Smooth muscle cell (in vitro differentiated cells): Measurements from ENCODE around the gene TRNP1. TPM values are rescaled to one million over a fixed set of nuclear protein-coding genes. Genes with fewer than 3 reads are reported as not detected.

ENCODE experiments used
- DNase-seq: peaks from one replicate; lab custom pipeline; 2025; ENCODE audit not compliant: unreplicated experiment; lab: John Stamatoyannopoulos, UW
- H2AFZ ChIP-seq: fragments of 200-600 bp; sonication (generic); 2 replicates; pipeline ENCODE4 v1.6.0; 2016; ENCODE audit warnings: antibody characterized with exemption, low read depth, mild to moderate bottlenecking
- H3F3A ChIP-seq: fragments of 200-600 bp; sonication (generic); 2 replicates; pipeline ENCODE4 v1.6.0; 2017; ENCODE audit warnings: antibody characterized with exemption, low read depth
- H3K27ac ChIP-seq: fragments of 200-600 bp; sonication (generic); 2 replicates; pipeline ENCODE4 v1.5.1; 2016; ENCODE audit warnings: low read depth, mild to moderate bottlenecking
- H3K27me3 ChIP-seq: fragments of 200-600 bp; sonication (generic); 2 replicates; pipeline ENCODE4 v1.6.1; 2016; ENCODE audit warnings: low read depth, mild to moderate bottlenecking
- H3K36me3 ChIP-seq: fragments of 200-600 bp; sonication (generic); 2 replicates; pipeline ENCODE4 v1.5.1; 2016; ENCODE audit warnings: low read depth
- H3K4me1 ChIP-seq: fragments of 200-600 bp; sonication (generic); 2 replicates; pipeline ENCODE4 v1.5.1; 2016; ENCODE audit warnings: low read depth
- H3K4me2 ChIP-seq: fragments of 200-600 bp; sonication (generic); 2 replicates; pipeline ENCODE4 v1.6.0; 2016; ENCODE audit warnings: mild to moderate bottlenecking
- H3K4me3 ChIP-seq: fragments of 200-600 bp; sonication (generic); 2 replicates; pipeline ENCODE4 v1.5.1; 2016; ENCODE audit warnings: mild to moderate bottlenecking
- H3K79me2 ChIP-seq: fragments of 200-600 bp; sonication (generic); 2 replicates; pipeline ENCODE4 v1.6.0; 2016; ENCODE audit warnings: low read depth, mild to moderate bottlenecking
- H3K9ac ChIP-seq: fragments of 200-600 bp; sonication (generic); 2 replicates; pipeline ENCODE4 v1.6.0; 2016; ENCODE audit warnings: low read depth
- H3K9me3 ChIP-seq: fragments of 200-600 bp; sonication (generic); replicated peaks from 2 replicates; pipeline ENCODE4 v1.5.1; 2016; ENCODE audit warnings: low read depth
- H4K20me1 ChIP-seq: fragments of 200-600 bp; sonication (generic); 2 replicates; pipeline ENCODE4 v1.6.0; 2016; ENCODE audit warnings: low read depth
- CTCF ChIP-seq: fragments of 200-600 bp; sonication (generic); IDR thresholded peaks from 2 replicates; pipeline ENCODE4 v1.5.1; 2017; ENCODE audit warnings: borderline replicate concordance, mild to moderate bottlenecking, antibody characterized with exemption; ENCODE audit not compliant: insufficient read depth, poor library complexity, severe bottlenecking
- WGBS: methylation state at CpG from one replicate; pipeline ENCODE4 v1.1.7; 2016; ENCODE audit warnings: low lambda C conversion rate; 5-methylcytosine and 5-hydroxymethylcytosine counted together
- polyA plus RNA-seq: library from polyadenylated mRNA; unstranded; fragments of >200 nt; fragmentation: Nextera tagmentation; extraction: Ambion mirVana; gene quantifications from 2 replicates; pipeline ENCODE4 v1.2.1, GENCODE V29; 2016
- total RNA-seq: library from RNA; depleted of rRNA; stranded (reverse); fragments of >200 nt; gene quantifications from 2 replicates; pipeline ENCODE4 v1.2.3, GENCODE V29; 2014

TRNP1 gene
- total and polyA plus RNA-seq, 2 experiments from 2014 or later = 4.4 to 18.6 TPM

DNA sequence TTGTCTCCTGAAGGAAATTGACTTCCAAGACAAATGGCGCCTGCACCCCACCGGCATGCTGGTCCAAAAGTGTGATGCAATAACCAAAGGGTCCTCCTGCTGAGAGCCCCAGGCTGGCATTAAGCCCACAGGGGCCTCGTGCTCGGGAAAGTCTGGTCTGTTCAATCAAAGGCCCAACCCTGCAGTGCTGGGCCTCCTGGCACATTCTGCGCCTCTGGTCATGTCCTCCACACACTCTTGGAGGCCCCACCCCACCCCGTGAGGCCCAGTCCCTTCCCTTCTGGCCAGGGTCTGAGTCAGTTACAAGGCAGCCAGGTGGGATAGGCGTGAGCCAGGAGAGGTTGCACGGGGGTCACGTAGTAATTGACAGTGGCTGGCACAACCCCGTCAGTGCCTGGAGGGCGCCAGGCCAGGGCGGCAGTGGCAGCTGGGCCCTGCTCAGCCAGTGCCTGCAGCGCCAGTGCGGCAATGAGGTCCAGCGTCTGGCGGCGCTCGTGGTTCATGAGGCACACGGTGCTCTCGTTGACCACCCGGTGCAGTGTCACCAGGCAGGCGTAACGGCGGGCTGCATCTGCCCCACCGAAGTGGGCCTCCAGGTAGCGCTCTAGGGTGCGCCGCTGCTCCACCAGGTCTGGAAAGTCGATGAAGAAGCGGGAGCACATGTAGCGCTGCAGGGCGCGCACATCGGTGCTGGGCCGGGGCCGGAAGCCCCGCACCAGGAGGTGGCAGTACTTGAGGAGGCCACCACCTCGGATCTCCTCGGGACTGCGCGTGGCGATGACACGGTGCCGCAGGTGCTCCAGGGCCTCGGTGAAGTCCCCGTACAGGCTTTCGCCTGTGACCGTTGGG lies 12.4 kb downstream of the TRNP1 start:
- WGBS = 94% methylated on average over 48 of the region's 48 CpGs
- no peak overlapping the region for H3K9ac ChIP-seq

DNA sequence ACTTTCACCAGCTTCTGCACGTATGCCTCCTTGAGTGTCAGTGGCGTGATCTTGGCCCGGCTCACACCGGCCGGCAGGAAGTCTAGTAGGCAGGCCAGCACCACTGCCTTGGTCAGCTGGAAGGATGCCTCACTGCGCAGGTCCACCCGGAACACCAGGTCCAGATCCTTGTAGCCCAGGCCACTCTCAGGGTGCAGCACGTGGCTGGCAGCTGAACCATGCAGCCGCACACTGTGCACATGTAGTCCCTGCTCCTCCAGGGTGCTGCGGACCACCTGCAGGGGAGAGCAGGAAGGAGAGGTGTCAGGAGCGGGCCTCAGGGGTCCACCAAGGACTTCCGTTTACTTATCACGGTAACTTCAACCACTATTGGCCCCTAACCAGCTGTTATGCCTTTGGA lies 13.2 kb downstream of the TRNP1 start:
- no peaks in the 10 kb centered on the region for H4K20me1 ChIP-seq
- no peaks in the 10 kb centered on the region for H3K36me3 ChIP-seq
- 73% methylated on average over 13 of the region's 13 CpGs for WGBS
- H3K79me2 ChIP-seq = no peaks in the 10 kb centered on the region
- no peak overlapping the region for H3K27ac ChIP-seq
- no peaks in the 10 kb centered on the region for H3K27me3 ChIP-seq
- H3K4me1 ChIP-seq = peaks cover 31% of the 10 kb centered on the region
- H3F3A ChIP-seq = peaks cover 4% of the 10 kb centered on the region
- H2AFZ ChIP-seq = no peak overlapping the region
- no peak for TF ChIP-seq CTCF
- DNase-seq = no peak
- H3K9me3 ChIP-seq = no peaks in the 10 kb centered on the region
- H3K9ac ChIP-seq = no peak overlapping the region
- no peak overlapping the region for H3K4me3 ChIP-seq
- no peak overlapping the region for H3K4me2 ChIP-seq

More for the DNA sequence above, 12.4 kb downstream of the TRNP1 start:
- no peaks in the 10 kb centered on the region for H3K79me2 ChIP-seq
- DNase-seq = no peak
- H2AFZ ChIP-seq = no peak overlapping the region
- H3K4me1 ChIP-seq = peaks cover 28% of the 10 kb centered on the region
- no peak overlapping the region for H3K4me2 ChIP-seq
- no peak for TF ChIP-seq CTCF
- no peak overlapping the region for H3K4me3 ChIP-seq
- no peak overlapping the region for H3K27ac ChIP-seq
- H3K36me3 ChIP-seq = no peaks in the 10 kb centered on the region
- H3K27me3 ChIP-seq = no peaks in the 10 kb centered on the region
- no peaks in the 10 kb centered on the region for H3K9me3 ChIP-seq
- peaks cover 4% of the 10 kb centered on the region for H3F3A ChIP-seq
- H4K20me1 ChIP-seq = no peaks in the 10 kb centered on the region

DNA sequence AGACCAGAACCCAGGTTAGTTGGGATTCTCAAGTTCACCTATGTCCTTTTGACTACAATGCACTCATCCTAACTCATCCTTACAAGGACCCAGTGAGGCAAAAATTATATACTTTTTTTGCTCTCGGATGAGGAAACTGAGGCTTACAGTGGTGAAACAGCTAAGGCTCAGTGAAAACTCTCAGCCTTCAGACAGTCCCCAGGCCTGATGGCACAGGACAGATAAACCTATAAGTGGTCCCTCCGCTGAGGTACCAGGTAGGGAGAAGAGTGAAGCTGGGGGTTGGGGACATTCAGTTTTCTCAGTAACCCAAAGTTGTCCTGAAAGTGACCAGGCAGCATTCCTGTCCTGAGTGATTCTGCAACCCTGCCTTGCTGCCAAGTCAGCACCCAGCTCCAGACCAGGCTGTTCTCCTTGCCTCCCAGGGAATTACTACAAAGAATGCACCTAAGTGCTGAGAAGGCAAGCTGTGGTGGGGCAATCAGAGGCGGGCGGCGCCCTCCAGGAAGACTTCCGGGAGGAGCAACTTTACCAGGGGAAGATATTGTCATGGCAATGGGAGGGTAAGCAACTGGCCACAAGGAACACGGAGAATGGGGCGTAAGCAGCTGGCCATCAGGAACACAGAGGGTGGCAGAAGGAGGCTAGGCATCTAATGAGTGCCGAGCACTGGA lies 14.6 kb downstream of the TRNP1 start:
- Histone ChIP-seq H3K4me1 (peaks cover 31% of the 10 kb centered on the region), H3K27ac (peak overlapping the region; percentile 42), H3K9ac (no peak overlapping the region)

More for the DNA sequence above, 14.6 kb downstream of the TRNP1 start:
- 39% methylated on average over 9 of the region's 9 CpGs for WGBS
- Histone ChIP-seq H3K27me3 (no peaks in the 10 kb centered on the region), H3F3A (peaks cover 4% of the 10 kb centered on the region), H3K79me2 (no peaks in the 10 kb centered on the region), H3K36me3 (no peaks in the 10 kb centered on the region), H4K20me1 (no peaks in the 10 kb centered on the region), H3K4me3 (no peak overlapping the region), H3K4me2 (no peak overlapping the region), H3K9me3 (no peaks in the 10 kb centered on the region), H2AFZ (no peak overlapping the region)
- no peak for DNase-seq
- no peak for TF ChIP-seq CTCF
